ENCODE data around the gene ST14. TPM values are rescaled to one million over a fixed set of nuclear protein-coding genes. Genes with fewer than 3 reads are reported as not detected.

Gene ST14
- not detected in 2 replicates for total RNA-seq

GRCh38 chr11:130159657-130160497, at the start of gene ST14:
ST14 (plus strand) TSS chr11:130159782; CDS start chr11:130159980, 198 bp downstream.

Other genes starting within 250 kb of the ST14 start
- 3.0 and 17.7 TPM in 2 replicates for gene PRDM10, start 156.9 kb upstream of the ST14 start, total RNA-seq
- gene APLP2, start 89.9 kb upstream of the ST14 start, total RNA-seq: 257 and 364 TPM in 2 replicates
- gene ZBTB44, start 155.1 kb downstream of the ST14 start, total RNA-seq: 12.5 and 22.6 TPM in 2 replicates

All from pericardium fibroblast (primary cell).